Gastrocnemius medialis (tissue), 4 donors: Measurements from ENCODE around the gene SLC4A1AP.

Source experiments
- CTCF ChIP-seq, 5 experiments: fragments of 450-650 bp in 3 of 5; fragments of 200-600 bp in 2 of 5; sonication (generic) in 2 of 5; IDR thresholded peaks in 4 of 5; conservative IDR thresholded peaks in 1 of 5; 1 replicate in 4 of 5; 2 replicates in 1 of 5; pipeline ENCODE4 v1.5.1; 2016 to 2019; ENCODE audit warnings: antibody characterized with exemption in 5 of 5, mild to moderate bottlenecking in 3 of 5, moderate library complexity in 3 of 5
- POLR2A ChIP-seq, 2 donors: fragments of 450-650 bp; IDR thresholded peaks; one replicate each; pipeline ENCODE4 v1.6.1; 2017; ENCODE audit warnings: antibody characterized with exemption in 2 of 2, mild to moderate bottlenecking in 2 of 2, moderate library complexity in 2 of 2

- TF ChIP-seq CTCF (IDR thresholded peaks at IDR 0.05 in 4 of 5, conservative IDR thresholded peaks at IDR 0.05 in 1 of 5) (no peak), POLR2A (IDR thresholded peaks at IDR 0.05) (no peak)
Measured at GRCh38 chr2:27702302-27702701, 38.6 kb downstream of the SLC4A1AP start.
